Epithelial cell of esophagus (primary cell): ENCODE measurements around the gene AGXT.

Experiments
- DNase-seq: peaks from one replicate; pipeline ENCODE4 v3.0.0; 2010; ENCODE audit warnings: low read depth
- H3K4me3 ChIP-seq: 2 replicates; pipeline ENCODE4 v1.5.1; 2011; ENCODE audit warnings: mild to moderate bottlenecking, low read length, control low read depth
- TF ChIP-seq, protein P1 (sequence below): IDR thresholded peaks from 2 replicates; pipeline ENCODE4 v1.5.1; 2011; ENCODE audit warnings: low read depth, mild to moderate bottlenecking, low read length, control low read depth, inconsistent platforms; ENCODE audit not compliant: insufficient read depth; ENCODE audit errors: missing control alignments

AGXT gene

DNA sequence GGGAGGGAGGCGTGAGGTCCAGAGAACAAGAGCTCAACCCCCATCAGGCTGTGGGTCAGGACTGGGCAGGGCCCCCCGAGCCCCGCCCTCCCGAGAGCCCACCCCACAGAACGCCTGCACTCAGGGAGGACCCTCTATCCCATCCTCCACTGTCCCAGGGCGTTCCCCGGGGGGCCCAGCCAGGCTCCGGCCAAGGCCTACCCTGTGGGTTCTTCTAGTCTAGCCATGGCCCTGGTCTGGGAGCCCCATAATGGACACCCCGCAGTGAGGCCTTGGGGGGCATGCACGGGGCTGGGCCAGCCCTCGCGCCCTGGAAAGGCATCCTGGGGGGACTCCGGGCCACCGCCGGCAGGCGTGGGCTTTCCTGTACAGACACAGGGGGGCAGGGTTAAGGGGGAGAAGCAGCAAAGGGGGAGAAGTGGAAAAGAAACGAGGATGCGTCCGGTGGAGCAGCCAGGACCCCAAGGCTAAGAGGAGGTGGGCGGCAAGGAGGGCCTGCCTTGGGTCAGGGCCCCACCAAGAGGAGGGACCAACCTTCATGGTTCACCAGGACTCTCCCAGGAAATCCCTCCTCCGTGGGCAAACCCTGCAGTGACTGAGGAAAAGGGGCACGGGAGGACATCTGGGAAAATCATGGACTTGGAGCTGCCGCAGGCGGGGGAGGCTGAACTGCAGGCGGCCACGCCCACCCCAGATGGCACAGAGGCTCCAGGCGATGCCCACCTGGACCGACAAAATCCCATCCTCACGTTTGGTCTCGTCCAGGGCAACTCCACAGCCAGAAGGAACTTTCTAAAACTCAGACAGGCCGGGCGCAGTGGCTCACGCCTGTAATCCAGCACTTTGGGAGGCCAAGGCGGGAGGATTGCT, 34.8 kb downstream of the AGXT start:
- H3K4me3 ChIP-seq: no peak overlapping the region
- TF ChIP-seq, protein P1, sequence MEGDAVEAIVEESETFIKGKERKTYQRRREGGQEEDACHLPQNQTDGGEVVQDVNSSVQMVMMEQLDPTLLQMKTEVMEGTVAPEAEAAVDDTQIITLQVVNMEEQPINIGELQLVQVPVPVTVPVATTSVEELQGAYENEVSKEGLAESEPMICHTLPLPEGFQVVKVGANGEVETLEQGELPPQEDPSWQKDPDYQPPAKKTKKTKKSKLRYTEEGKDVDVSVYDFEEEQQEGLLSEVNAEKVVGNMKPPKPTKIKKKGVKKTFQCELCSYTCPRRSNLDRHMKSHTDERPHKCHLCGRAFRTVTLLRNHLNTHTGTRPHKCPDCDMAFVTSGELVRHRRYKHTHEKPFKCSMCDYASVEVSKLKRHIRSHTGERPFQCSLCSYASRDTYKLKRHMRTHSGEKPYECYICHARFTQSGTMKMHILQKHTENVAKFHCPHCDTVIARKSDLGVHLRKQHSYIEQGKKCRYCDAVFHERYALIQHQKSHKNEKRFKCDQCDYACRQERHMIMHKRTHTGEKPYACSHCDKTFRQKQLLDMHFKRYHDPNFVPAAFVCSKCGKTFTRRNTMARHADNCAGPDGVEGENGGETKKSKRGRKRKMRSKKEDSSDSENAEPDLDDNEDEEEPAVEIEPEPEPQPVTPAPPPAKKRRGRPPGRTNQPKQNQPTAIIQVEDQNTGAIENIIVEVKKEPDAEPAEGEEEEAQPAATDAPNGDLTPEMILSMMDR: no peak
- no peak for DNase-seq

DNA sequence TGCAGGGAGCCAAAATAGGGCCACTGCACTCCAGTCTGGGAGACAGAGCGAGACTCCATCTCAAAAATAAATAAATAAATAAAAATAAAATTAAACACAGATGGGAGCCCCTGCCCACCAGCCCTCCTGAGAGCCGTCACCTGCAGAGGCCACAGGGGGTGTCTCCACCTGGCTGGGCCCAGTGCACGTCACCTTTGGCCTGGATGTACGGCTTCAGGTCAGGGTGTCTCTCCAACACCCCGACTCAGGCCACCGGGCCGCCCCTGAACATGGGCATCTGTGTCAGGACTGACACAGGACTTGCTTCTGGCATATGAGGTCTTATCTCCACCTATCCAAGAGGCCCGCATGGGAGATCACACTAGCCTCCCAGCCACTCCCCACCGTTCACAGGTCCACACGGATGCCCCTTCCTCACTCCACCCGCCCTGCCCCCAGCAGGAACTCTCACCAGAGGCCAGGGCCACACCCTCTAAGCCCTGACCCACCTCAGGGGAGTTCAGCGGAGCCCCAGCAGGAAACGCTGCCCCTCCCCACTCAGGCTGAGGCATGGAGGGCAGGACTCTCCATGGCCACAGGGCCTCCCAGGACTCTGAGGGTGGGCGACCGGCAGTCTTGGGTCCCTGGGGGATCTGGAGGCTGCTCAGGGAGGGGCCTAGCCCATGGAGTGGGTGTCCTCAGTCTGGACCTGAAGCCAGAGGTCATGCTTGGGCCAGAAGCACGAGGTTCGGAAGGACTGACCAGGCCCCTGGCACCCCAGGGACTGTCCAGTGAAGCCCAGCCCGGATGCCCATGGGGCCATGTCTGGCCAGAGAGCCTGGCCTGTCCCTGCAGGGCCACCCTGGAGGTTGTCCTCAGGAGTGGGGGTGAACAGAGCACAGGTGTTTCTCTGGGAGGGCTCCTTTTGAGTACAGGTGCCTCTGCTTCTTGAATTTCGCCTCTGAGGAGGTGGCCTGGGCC, 35.9 kb downstream of the AGXT start:
- TF ChIP-seq, protein P1: no peak
- H3K4me3 ChIP-seq: no peak overlapping the region
- no peak for DNase-seq

DNA sequence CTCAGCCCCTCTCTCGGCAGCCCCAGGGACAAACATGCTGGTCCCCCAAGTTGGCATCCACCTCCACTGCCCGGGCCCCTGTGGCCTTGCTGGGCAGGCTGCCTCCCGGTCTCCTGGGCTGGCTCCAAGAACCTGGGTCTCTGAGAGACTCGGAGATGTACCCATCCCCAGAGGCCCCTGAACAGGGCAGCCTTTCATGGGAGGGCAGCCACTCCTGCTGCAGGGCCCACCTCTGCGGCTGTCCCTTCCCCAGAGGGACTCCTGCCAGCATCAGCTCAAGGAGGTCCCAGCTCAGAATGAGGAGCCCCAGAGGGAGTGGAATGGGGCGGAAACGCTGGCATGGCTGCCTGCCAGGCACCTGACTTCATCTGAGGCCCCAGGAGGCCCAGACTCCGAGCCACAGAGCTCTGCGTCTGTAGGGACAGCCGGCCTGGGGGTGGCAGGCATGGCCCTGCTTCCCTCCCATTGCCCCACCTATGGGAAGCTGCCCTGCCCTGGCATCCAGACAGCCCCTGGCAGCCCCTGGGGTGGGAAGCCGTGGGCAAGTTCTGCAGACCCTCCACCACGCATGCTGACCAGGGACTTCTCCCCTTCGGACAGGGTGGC, 36.7 kb downstream of the AGXT start:
- no peak overlapping the region for H3K4me3 ChIP-seq
- no peak for DNase-seq
- TF ChIP-seq, protein P1: no peak

DNA sequence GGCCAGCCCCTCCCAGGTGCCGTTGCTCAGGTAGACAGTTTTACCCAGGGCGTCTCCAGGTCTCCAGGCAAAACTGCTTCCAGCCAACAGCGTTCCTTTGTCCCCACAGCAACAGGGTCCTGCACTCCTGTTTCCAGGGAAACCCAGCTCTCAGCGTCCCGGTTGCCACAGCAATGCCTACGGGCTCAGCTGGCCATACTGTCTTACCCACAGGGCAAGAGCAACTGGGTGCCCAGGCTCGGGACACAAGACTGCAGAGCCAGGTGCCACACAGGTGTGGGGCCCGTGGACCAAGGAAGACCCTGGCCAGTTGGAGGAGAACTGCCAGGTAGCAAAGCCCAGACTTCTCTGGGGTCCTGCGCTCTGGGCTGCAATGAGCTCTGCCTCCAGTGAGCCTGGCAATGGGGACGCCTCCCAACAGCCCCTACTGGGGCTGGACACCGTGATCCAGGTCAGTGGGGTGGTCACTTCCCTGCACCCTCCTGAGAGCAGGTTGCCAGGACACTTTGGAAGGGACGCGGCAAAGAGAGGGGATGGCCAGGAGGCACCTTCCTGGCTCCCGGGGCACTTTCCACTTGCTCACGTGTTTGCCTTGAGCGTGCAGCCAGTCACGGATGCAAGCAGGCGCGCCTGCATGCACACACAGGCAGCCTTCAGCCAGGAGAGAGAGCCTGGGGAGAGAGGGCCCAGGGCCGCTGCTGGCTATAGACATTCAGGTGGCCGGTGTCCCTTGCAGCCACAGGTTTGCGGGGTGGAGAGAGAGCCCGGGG, 37.7 kb downstream of the AGXT start, which contains the start of gene CROCC2:
CROCC2 (plus strand) TSS at position 196 of the 770 bp plus-strand sequence; CDS start at position 374, 178 bp downstream.
- no peak within 1 kb of the TSS for H3K4me3 ChIP-seq
- no peak for DNase-seq
- TF ChIP-seq, protein P1: no peak

DNA sequence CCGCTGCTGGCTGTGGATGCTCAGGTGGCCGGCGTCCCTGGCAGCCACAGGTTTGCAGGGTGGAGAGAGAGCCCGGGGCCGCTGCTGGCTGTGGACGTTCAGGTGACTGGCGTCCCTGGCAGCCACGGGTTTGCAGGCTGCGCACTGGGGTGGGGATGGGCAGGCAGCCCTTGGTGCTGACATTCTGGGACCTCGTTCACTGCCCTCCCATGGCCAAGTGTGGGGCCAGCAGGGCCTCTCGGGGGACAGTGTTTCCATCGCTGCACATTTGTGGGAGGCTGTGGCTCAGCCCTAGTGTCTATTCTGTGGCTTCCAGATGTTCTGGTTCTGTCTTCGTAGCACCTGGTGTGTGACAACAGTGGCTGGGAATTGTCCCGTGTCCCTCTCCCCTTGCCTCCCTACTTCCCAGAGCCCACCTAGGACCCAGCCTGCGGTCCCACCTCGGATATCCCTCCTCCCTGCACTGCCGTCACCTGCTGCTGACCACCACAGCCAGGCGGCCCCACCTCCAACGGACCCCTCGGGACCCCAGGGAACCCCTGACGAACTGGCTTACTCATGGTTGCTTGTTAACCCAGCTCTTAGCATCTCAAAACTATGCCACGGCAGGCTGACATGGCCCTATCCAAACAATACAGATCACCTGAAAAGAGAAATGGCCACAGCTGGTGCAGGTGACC, 38.4 kb downstream of the AGXT start:
- no peak overlapping the region for H3K4me3 ChIP-seq
- TF ChIP-seq, protein P1: no peak

More for the DNA sequence above, 38.4 kb downstream of the AGXT start:
- no peak for DNase-seq
